H1 (cell line): ENCODE measurements around the gene TEX22. TPM values are rescaled to one million over a fixed set of nuclear protein-coding genes. Genes with fewer than 3 reads are reported as not detected.
A peak's percentile ranks its signal among the peaks of the same experiment; 100 is the strongest.

Source experiments
- CTCF ChIA-PET: fragments of 300-600 bp; sonication (Branson Sonifier 250); formaldehyde crosslinking; loops from one replicate; lab custom pipeline; 2021; ENCODE audit not compliant: partially characterized antibody; lab: Charles Lee
- POLR2A ChIA-PET: fragments of 300-600 bp; sonication (Branson Sonifier 250); formaldehyde crosslinking; loops from one replicate; lab custom pipeline; 2021; ENCODE audit warnings: inconsistent platforms; ENCODE audit not compliant: partially characterized antibody; lab: Charles Lee
- DNase-seq, 2 experiments: peaks; one replicate each; pipeline versions ENCODE4 v3.0.0 to v3.0.0-alpha.2; 2010 to 2022; ENCODE audit warnings: low spot score in 2 of 2, low read depth in 1 of 2, mixed read lengths in 1 of 2
- FAIRE-seq: peaks from 2 replicates; lab custom pipeline; 2011; peaks lifted over from hg19 to GRCh38; lab: Jason Lieb, UNC
- H2AFZ ChIP-seq: 2 replicates; pipeline ENCODE4 v1.8.1; 2012; ENCODE audit warnings: low read length, inconsistent platforms
- H2AK5ac ChIP-seq: 2 replicates; pipeline ENCODE4 v1.6.1; 2013; ENCODE audit warnings: low read depth, low read length
- H2BK120ac ChIP-seq: replicated peaks from 2 replicates; pipeline ENCODE3; 2013; ENCODE audit warnings: low read depth, low read length, inconsistent platforms
- H2BK12ac ChIP-seq: 2 replicates; pipeline ENCODE4 v1.6.1; 2013; ENCODE audit warnings: low read depth, low read length
- H2BK15ac ChIP-seq: 2 replicates; pipeline ENCODE4 v1.6.1; 2013; ENCODE audit warnings: low read length
- H2BK20ac ChIP-seq: 2 replicates; pipeline ENCODE4 v1.6.1; 2013; ENCODE audit warnings: low read length
- H2BK5ac ChIP-seq: 2 replicates; pipeline ENCODE4 v1.6.1; 2013; ENCODE audit warnings: low read depth, low read length
- H3K14ac ChIP-seq: 2 replicates; pipeline ENCODE4 v1.6.1; 2013; ENCODE audit warnings: inconsistent platforms; ENCODE audit not compliant: insufficient read length
- H3K18ac ChIP-seq: 2 replicates; pipeline ENCODE4 v1.6.1; 2013; ENCODE audit warnings: low read length; ENCODE audit errors: extremely low read depth
- H3K23ac ChIP-seq: 2 replicates; pipeline ENCODE4 v1.6.1; 2013; ENCODE audit warnings: inconsistent platforms; ENCODE audit not compliant: insufficient read length
- H3K23me2 ChIP-seq: 2 replicates; pipeline ENCODE4 v1.6.1; 2013; ENCODE audit warnings: low read depth, low read length
- H3K27ac ChIP-seq: 2 replicates; pipeline ENCODE4 v1.6.1; 2011; ENCODE audit warnings: low read depth, low read length, inconsistent platforms
- H3K27me3 ChIP-seq, 4 experiments: replicated peaks in 1 of 4; 1 replicate in 1 of 4; 2 replicates in 3 of 4; pipeline versions ENCODE4 v1.6.1 to v1.8.1; 2011 to 2013; ENCODE audit warnings: low read length in 3 of 4, mild to moderate bottlenecking in 3 of 4, inconsistent platforms in 2 of 4, mixed read lengths in 2 of 4, moderate library complexity in 1 of 4; ENCODE audit not compliant: control insufficient read depth in 3 of 4, insufficient read depth in 3 of 4; ENCODE audit errors: extremely low read depth in 1 of 4
- H3K36me3 ChIP-seq, 4 experiments: 2 replicates each; pipeline versions ENCODE4 v1.6.1 to v1.8.1; 2011 to 2013; ENCODE audit warnings: mild to moderate bottlenecking in 4 of 4, low read length in 3 of 4, moderate library complexity in 2 of 4, control low read depth in 1 of 4, inconsistent platforms in 1 of 4; ENCODE audit not compliant: insufficient read depth in 4 of 4, control insufficient read depth in 2 of 4
- H3K4ac ChIP-seq: replicated peaks from 2 replicates; pipeline ENCODE3; 2013; ENCODE audit warnings: low read length, low read depth, mixed read lengths, inconsistent platforms; ENCODE audit not compliant: insufficient read length
- H3K4me1 ChIP-seq, 4 experiments: replicated peaks in 1 of 4; 1 replicate in 1 of 4; 2 replicates in 3 of 4; pipeline versions ENCODE4 v1.6.1 to v1.8.1; 2011 to 2013; ENCODE audit warnings: low read length in 3 of 4, inconsistent platforms in 2 of 4, mixed read lengths in 1 of 4; ENCODE audit not compliant: insufficient read depth in 4 of 4, control insufficient read depth in 3 of 4
- H3K4me2 ChIP-seq, 2 experiments: 2 replicates each; pipeline versions ENCODE4 v1.6.1 to v1.8.1; 2011 to 2013; ENCODE audit warnings: low read depth in 2 of 2, low read length in 2 of 2, control low read depth in 1 of 2, inconsistent platforms in 1 of 2, mild to moderate bottlenecking in 1 of 2; ENCODE audit not compliant: insufficient read depth in 1 of 2
- H3K4me3 ChIP-seq, 4 experiments: fragments of 200-600, 300-600 bp in 1 of 4; sonication (generic), shearing (Covaris generic), sonication (Bioruptor Twin) in 1 of 4; 2 replicates each; pipeline versions ENCODE4 v1.5.1 to v1.8.1; 2011 to 2016; ENCODE audit warnings: low read length in 4 of 4, low read depth in 3 of 4, control low read depth in 2 of 4, inconsistent platforms in 2 of 4, mild to moderate bottlenecking in 2 of 4, mixed read lengths in 1 of 4, moderate library complexity in 1 of 4; ENCODE audit not compliant: insufficient read depth in 2 of 4; ENCODE audit errors: extremely low read depth in 1 of 4
- H3K56ac ChIP-seq: replicated peaks from 2 replicates; pipeline ENCODE3; 2013; ENCODE audit warnings: low read depth, mild to moderate bottlenecking, mixed read lengths, low read length, inconsistent platforms; ENCODE audit not compliant: insufficient read length
- H3K79me1 ChIP-seq: 2 replicates; pipeline ENCODE4 v1.6.1; 2013; ENCODE audit warnings: low read depth, low read length, control low read depth
- H3K79me2 ChIP-seq, 2 experiments: 2 replicates each; pipeline versions ENCODE4 v1.6.1 to v1.8.1; 2012 to 2013; ENCODE audit warnings: low read length in 2 of 2, mild to moderate bottlenecking in 2 of 2, inconsistent platforms in 1 of 2; ENCODE audit not compliant: insufficient read depth in 2 of 2, control insufficient read depth in 1 of 2
- H3K9ac ChIP-seq, 4 experiments: replicated peaks in 1 of 4; 1 replicate in 1 of 4; 2 replicates in 3 of 4; pipeline versions ENCODE4 v1.6.1 to v1.8.1; 2011 to 2013; ENCODE audit warnings: low read depth in 3 of 4, low read length in 3 of 4, control low read depth in 2 of 4, mild to moderate bottlenecking in 2 of 4, moderate library complexity in 2 of 4, inconsistent platforms in 1 of 4; ENCODE audit errors: extremely low read depth in 1 of 4
- H3K9me3 ChIP-seq, 2 experiments: 2 replicates each; pipeline versions ENCODE4 v1.6.1 to v1.8.1; 2012 to 2013; ENCODE audit warnings: mild to moderate bottlenecking in 2 of 2, moderate library complexity in 2 of 2, control low read depth in 1 of 2, inconsistent platforms in 1 of 2, low read depth in 1 of 2, low read length in 1 of 2, mixed read lengths in 1 of 2; ENCODE audit not compliant: insufficient read depth in 2 of 2
- H4K20me1 ChIP-seq, 2 experiments: replicated peaks in 1 of 2; 2 replicates each; pipeline versions ENCODE3 to v1.8.1; 2011 to 2013; ENCODE audit warnings: inconsistent platforms in 2 of 2, low read length in 2 of 2, mild to moderate bottlenecking in 1 of 2; ENCODE audit not compliant: insufficient read depth in 2 of 2, control insufficient read depth in 1 of 2
- H4K5ac ChIP-seq: 2 replicates; pipeline ENCODE4 v1.6.1; 2013; ENCODE audit warnings: low read length, low read depth, mixed read lengths, inconsistent platforms; ENCODE audit not compliant: insufficient read length
- H4K8ac ChIP-seq: 2 replicates; pipeline ENCODE4 v1.8.0; 2013; ENCODE audit warnings: mild to moderate bottlenecking, moderate library complexity, low read length, inconsistent platforms; ENCODE audit not compliant: insufficient read depth; ENCODE audit errors: extremely low read depth
- H4K91ac ChIP-seq: replicated peaks from 2 replicates; pipeline ENCODE3; 2013; ENCODE audit warnings: low read length, mixed read lengths, inconsistent platforms; ENCODE audit not compliant: insufficient read length
- BRCA1 ChIP-seq: IDR thresholded peaks from 2 replicates; pipeline ENCODE4 v1.6.1; 2012; ENCODE audit warnings: low read depth, low read length, improper control_type of control experiment
- CEBPB ChIP-seq: IDR thresholded peaks from 2 replicates; pipeline ENCODE4 v1.6.1; 2012; ENCODE audit warnings: low read depth, low read length
- EZH2 ChIP-seq: fragments of 200-600 bp; sonication (generic); IDR thresholded peaks from 2 replicates; pipeline ENCODE4 v1.7.1; 2012; ENCODE audit warnings: low read depth, mild to moderate bottlenecking, moderate library complexity, low read length, inconsistent platforms; ENCODE audit not compliant: severe bottlenecking
- NANOG ChIP-seq: IDR thresholded peaks from 2 replicates; pipeline ENCODE4 v1.6.1; 2011; ENCODE audit warnings: low read length, low read depth, mild to moderate bottlenecking, inconsistent platforms; ENCODE audit not compliant: insufficient read depth, poor library complexity, severe bottlenecking
- NRF1 ChIP-seq: IDR thresholded peaks from 2 replicates; pipeline ENCODE4 v1.6.1; 2011; ENCODE audit warnings: mild to moderate bottlenecking, low read depth, low read length, improper control_type of control experiment
- POLR2AphosphoS5 ChIP-seq: IDR thresholded peaks from 2 replicates; pipeline ENCODE4 v1.6.1; 2011; ENCODE audit warnings: low read depth, low read length
- SUZ12 ChIP-seq: fragments of 200-600 bp; sonication (generic); IDR thresholded peaks from 2 replicates; pipeline ENCODE4 v1.6.1; 2012; ENCODE audit warnings: mild to moderate bottlenecking, inconsistent platforms, low read length, moderate library complexity, mixed read lengths
- WGBS, 2 experiments: shearing (Covaris generic) in 1 of 2; methylation state at CpG; one replicate each; pipeline versions ENCODE4 v1.1.6 to v1.1.7; 2013 to 2015; ENCODE audit warnings: low lambda C conversion rate in 2 of 2, mixed read lengths in 2 of 2, inconsistent platforms in 1 of 2, low coverage in 1 of 2, missing lambda C conversion rate in 1 of 2; ENCODE audit not compliant: insufficient replicate concordance in 2 of 2, insufficient coverage in 1 of 2, insufficient read length in 1 of 2; ENCODE audit errors: extremely low coverage in 1 of 2, missing lambda C conversion rate in 1 of 2; 5-methylcytosine and 5-hydroxymethylcytosine counted together
- polyA plus RNA-seq, 7 experiments: library from polyadenylated mRNA; depleted of rRNA in 3 of 7; stranded (reverse) in 5 of 7; unstranded in 2 of 7; fragments of >200 nt in 5 of 7; fragments of 200-250 nt in 2 of 7; gene quantifications; 1 replicate in 5 of 7; 2 replicates in 1 of 7; 4 replicates in 1 of 7; pipeline versions ENCODE4 v1.2.1 to v1.2.3, GENCODE V29; 2011 to 2013; ENCODE audit warnings: missing spikeins in 2 of 7, mixed read lengths in 2 of 7
- total RNA-seq: library from RNA; stranded (reverse); fragmentation: NEBNext Ultra II Directional; extraction: Animal tissue kit (Norgen Biotek cat#: 25700); gene quantifications from 2 replicates; pipeline ENCODE4 v1.2.1, GENCODE V29; 2021

TEX22 gene
- total and polyA plus RNA-seq, 2 of the 8 experiments (the other 6 are each of a cell fraction or from before 2014, with no cell fraction given): 0.24 to 0.39 TPM

DNA sequence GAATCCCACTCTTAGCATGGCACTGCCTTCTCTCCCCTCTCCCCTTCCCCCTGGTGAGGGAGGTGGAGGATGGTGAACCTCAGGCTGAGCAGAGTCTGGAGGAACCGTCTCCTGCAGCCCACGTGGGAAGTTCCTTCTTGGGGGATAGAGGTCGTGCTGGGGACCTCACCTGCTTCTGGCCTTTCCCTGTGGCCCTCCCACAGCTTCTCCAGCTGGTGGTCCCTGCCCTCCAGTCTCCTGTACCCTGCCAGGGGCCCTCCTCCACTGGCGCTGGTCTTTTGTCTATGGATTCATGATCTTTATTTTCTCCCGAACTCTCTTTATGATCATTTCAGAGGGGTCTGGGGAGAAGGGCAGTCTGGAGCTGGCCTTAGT is 12.3 kb downstream of the TEX22 start:
- H3K4me3 ChIP-seq: peak overlapping the region; percentile 16 to 55 (median 28); a peak in 5 of 8 replicates
- peaks cover 0 to 6% of the 10 kb centered on the region in 2 experiments for H4K20me1 ChIP-seq
- no peak overlapping the region for H2BK15ac ChIP-seq
- H3K56ac ChIP-seq: no peak overlapping the region
- POLR2A ChIA-PET: interaction anchor here (1.2 to 2.8 kb wide), 3 partner anchors 10 to 47 kb away, joined by 3 to 14 read pairs (median 7); partner anchors contain the start of gene MTA1
- H4K91ac ChIP-seq: no peak overlapping the region
- no peak overlapping the region for H3K9ac ChIP-seq
- H3K4ac ChIP-seq: peak overlapping the region; percentile 23
- peak overlapping the region; percentile 70 to 76 for H3K4me2 ChIP-seq
- no peaks in the 10 kb centered on the region for H3K79me2 ChIP-seq
- 68% methylated on average over 5 of the region's 5 CpGs; no CpG with 5 or more reads in 1 of the 2 experiments for WGBS, 2 experiments
- H3K18ac ChIP-seq: no peak overlapping the region
- peaks cover 8 to 48% (median 39%) of the 10 kb centered on the region in 4 experiments for H3K27me3 ChIP-seq
- H2BK5ac ChIP-seq: no peak overlapping the region
- TF ChIP-seq NANOG (no peak), BRCA1 (no peak), NRF1 (no peak), POLR2AphosphoS5 (no peak), CEBPB (no peak), SUZ12 (0 out of 2 replicates have a peak, but pooled peaks have one; percentile 18), EZH2 (peak; percentile 10)
- H2BK12ac ChIP-seq: peak overlapping the region; percentile 80; the same call in 1 of the 2 replicates
- no peak overlapping the region for H3K23ac ChIP-seq
- H3K79me1 ChIP-seq: no peaks in the 10 kb centered on the region
- no peak overlapping the region for H4K8ac ChIP-seq
- no peaks in the 10 kb centered on the region for H3K36me3 ChIP-seq
- DNase-seq: no peak
- H2BK20ac ChIP-seq: no peak overlapping the region
- H2AFZ ChIP-seq: no peak overlapping the region
- H3K4me1 ChIP-seq: peaks cover 0 to 8% (median 5%) of the 10 kb centered on the region in 4 experiments; a peak in 6 of 7 replicates
- no peak overlapping the region for H2BK120ac ChIP-seq
- no peak overlapping the region for H4K5ac ChIP-seq
- no peak overlapping the region for H2AK5ac ChIP-seq
- CTCF ChIA-PET: interaction anchor here (0.8 to 1.8 kb wide), 3 partner anchors 12 to 59 kb away, joined by 3 read pairs; partner anchors contain the start of gene TEX22
- FAIRE-seq: no peak
- H3K27ac ChIP-seq: no peak overlapping the region
- H3K23me2 ChIP-seq: peaks cover 11% of the 10 kb centered on the region; the same call in 1 of the 2 replicates
- peaks cover 0 to 3% of the 10 kb centered on the region in 2 experiments; a peak in 1 of 4 replicates for H3K9me3 ChIP-seq
- no peak overlapping the region for H3K14ac ChIP-seq
